Renal pelvis (tissue), 4 donors: ENCODE measurements around the gene CTNNBL1. TPM values are rescaled to one million over a fixed set of nuclear protein-coding genes. Genes with fewer than 3 reads are reported as not detected.
A peak's percentile ranks its signal among the peaks of the same experiment; 100 is the strongest.

Source experiments
- DNase-seq: peaks from one replicate; pipeline ENCODE4 v3.0.0-alpha.2; 2013
- polyA plus RNA-seq, 3 donors: library from polyadenylated mRNA; unstranded; fragments of 120-200 nt; gene quantifications; one replicate each; pipeline ENCODE4 v1.2.1, GENCODE V29; 2013; ENCODE audit not compliant: insufficient read length in 3 of 3

The CTNNBL1 gene
- polyA plus RNA-seq, 3 donors = 47.0 to 60.0 (median 50.2) TPM

DNA sequence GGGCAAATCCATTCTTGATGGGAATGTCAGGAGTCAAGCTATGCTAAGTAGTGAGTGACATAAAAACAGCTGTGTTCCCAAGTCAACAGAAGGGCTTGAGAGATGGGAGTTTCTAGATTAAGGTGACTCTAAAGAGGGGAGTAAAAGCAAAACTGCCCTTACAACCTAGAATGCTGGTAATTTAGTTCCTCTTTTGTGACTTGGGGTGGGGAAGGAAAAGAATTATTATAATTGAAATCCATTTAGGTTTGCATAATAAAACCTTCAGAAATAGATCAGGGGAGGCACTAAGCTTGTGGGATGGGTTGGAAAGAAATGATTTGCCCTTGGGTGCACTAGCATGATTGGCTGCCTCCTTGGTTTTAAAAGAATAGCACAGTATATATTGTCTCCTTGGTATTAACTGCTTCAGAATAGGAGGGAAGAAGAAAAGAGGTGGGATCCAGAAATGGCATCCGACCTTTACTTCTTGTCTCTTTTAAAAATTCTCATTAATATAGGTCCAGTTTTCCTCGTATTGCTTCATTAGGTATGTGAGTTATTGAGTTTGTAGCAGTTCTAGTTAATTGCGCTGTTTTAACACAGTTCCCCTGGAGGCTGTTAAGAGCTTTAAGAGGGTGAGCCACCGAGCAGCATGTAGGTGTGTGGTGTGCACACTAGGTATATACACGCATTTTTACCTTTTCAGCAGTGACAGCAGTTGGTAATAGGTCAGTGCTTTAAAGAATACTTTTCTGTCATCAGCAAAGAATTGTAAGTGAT is 113.8 kb downstream of the CTNNBL1 start:
- DNase-seq = no peak

GRCh38 chr20:37808233-37809070 is 114.6 kb downstream of the CTNNBL1 start:
- DNase-seq = no peak

- no peak for DNase-seq
Measured at GRCh38 chr20:37810027-37810426, 116.2 kb downstream of the CTNNBL1 start.

DNA sequence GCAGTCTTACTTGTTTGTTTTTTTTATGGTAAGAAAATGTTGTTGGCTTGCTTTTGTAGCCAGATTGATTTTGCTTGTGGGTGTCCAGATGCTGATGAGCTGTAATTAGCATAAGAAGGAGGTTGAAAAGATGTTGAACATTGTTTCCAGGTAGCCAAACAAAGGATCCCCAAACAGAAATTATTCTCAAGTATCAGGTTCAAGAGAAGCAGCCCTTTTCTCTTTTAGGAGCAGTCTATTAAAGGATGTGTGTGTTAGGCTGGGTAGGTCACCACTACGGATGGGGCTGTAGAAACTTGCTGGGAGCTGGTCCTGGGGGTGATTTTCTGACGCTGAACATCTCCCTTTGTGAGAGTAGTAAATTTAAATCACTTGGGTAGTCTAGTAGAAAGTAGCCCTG is 122.2 kb downstream of the CTNNBL1 start:
- no peak for DNase-seq

DNA sequence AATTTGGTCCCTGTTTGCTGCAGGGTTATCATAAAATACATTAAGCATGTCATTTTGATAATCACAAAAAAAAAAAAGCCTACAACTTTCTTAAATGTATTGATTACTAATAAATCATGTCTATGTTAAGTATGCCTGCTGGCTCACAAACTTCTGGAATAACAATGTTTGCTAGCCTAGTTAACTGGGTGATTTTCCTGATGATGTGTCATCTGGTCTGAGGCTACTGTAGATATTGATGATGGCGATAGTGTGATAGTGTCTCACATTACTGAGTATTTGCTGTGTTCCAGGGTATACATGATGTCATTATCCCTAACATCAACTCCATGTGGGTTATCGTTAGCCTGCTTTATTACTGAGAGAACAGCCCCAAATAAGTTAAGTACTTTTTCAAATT is 122.9 kb downstream of the CTNNBL1 start:
- no peak for DNase-seq

GRCh38 chr20:37821696-37822095 is 127.9 kb downstream of the CTNNBL1 start:
- DNase-seq = no peak

DNA sequence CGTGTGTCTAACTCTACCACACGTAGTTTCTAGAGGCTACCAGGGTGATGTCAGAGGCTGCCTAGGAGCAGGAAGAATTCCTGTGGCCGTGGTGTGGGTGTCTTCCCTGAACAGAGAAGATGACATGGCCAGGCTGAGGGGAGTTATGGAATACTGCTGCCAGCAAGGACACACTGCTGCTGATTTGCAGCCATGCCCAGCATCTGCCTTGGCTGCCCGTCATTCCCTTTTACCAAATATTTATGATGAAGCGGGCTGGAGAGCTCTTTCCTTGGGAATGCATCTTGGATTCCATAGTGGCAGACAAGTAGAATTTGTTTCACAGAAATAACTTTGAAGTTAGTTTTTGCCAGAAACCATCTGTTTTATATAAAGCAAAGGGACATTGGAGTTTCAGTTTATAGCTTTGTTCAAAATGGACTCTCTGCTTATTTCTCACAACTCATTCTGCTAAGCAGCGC is 128.3 kb downstream of the CTNNBL1 start:
- peak; percentile 57 for DNase-seq

DNA sequence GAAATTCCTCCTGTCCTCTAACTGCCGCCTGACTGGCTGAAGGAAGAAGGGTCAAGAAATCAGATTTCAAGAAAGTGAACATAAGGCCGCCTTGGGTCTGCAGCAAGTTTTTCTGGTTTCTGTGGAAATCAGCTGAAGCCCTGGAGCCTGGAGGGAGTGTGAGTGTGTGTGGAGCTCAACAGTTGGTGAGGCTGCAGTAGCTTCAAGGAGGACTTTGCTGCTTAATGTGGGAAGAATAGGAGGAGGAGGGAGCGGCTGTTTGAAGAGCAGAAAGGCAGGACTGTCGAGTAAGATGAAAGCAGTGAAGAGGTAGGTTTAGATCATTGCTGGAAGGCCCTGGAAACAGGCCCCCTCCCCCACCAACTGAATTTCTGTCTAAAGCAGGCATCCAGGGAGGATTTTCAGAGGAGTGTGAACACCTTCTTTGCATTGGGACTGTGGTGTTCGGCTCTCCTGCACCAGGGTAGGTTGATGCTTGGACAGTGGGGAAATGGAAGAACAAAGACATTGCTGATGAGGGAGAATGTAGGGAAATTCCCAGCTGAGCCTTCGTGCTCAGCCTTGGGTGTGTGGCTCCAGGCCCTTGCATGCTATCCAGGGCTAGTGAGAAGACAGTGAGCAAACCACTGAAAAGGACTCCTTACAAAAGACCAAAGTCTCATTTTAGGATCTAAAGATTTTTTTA is 129.6 kb downstream of the CTNNBL1 start:
- DNase-seq = no peak

- no peak for DNase-seq
Measured at GRCh38 chr20:37827605-37828004, 133.8 kb downstream of the CTNNBL1 start.

DNA sequence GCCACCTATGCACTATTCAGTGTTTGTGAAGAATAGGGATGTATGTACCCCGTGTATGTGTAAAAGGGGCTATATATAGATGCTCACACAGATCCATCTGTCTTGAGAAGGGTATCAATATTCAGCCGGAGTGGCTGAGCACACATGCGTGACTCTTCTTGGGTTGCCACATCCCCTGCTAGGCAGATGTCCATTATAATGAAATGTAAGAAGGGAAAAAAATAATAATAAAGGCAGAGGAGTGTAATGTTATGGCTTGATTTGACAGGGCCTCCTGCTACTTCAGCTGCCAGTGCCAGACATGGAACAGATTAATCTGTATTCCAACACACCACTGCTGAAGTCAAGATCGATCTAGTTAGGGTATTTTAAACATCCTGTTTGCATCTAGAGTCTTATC is 134.9 kb downstream of the CTNNBL1 start:
- DNase-seq = no peak

- DNase-seq = no peak
Measured at GRCh38 chr20:37829128-37829527, 135.3 kb downstream of the CTNNBL1 start.

- no peak for DNase-seq
Measured at GRCh38 chr20:37833221-37833896, 139.5 kb downstream of the CTNNBL1 start.

DNA sequence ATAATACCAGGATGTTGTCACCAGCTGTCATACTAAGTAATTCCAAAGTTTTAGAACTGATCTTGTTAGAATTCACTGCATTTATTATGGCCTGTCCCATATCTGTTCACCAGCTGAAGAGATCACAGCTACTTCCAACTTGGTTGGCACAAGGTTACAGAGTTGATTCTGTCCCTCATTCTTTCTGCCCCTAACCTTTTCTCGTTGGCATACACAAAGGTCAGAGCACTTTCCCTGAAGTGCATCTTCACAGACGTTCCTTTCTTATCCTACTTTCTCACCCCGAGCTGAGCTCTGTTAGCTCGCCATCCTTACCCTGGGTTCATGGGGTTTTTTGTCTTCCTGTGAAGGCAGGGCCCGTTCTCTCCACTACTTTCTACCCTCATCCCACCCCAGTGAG is 143.1 kb downstream of the CTNNBL1 start:
- DNase-seq = no peak

DNA sequence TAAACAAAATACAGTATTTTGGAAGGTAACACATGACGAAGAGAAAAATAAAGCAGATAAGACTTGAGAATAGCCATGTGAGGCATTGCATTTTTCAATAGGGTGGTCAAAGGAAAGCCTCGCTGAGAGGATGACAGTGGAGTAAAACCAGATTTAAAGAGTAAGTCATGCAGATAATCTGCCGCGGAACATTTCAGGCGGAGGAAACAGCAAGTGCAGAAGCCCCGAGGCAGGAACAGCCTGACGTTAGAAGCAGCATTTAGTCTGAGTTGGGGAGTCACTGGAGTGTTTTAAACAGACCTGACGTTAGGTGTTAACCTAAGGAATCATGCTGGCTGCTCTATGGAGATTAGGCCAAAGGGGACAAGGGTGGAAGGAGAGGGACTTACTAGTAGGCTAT is 144.1 kb downstream of the CTNNBL1 start:
- no peak for DNase-seq

GRCh38 chr20:37838769-37839431 is 145.1 kb downstream of the CTNNBL1 start:
- DNase-seq = no peak

DNA sequence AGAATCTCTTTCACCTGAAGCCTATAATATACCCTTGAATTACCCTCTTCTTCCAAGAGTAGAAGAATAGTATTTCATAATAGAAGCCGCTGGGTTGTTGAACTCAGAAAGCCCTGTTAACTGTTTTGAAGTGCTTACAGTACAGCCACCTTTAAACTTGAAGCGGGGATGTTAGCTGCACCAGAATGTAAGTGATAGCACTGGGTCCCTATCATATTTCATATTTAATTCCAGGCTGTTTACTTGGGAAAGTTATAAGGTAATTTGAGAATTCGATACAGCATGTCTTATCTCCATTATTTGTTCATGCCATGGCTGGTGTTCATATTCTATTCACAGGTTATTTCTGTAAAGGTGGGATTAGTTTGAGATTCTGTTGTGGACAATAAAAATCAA is 145.6 kb downstream of the CTNNBL1 start:
- DNase-seq = no peak

- no peak for DNase-seq
Measured at GRCh38 chr20:37839955-37840354, 146.1 kb downstream of the CTNNBL1 start.

DNA sequence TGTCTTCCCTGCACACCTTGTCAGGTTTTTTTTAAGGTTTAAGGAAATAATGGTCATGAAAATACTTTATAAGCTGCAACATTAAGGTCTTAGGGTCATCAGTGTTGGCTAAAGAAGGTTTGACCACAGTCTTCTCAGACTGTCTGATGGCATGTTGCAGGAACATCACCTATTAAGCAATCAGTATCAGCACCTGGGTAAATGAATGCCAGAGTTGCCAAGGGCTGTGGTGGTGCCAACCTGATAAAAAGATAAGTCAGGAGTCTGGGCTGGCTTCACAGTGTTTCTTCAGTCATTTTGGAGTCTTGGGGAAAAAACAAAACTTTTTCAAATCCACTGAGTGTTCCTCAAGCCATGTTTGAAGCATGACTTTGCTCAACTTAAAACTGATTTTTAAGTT is 147.6 kb downstream of the CTNNBL1 start:
- no peak for DNase-seq

GRCh38 chr20:37841971-37842370 is 148.1 kb downstream of the CTNNBL1 start:
- no peak for DNase-seq

DNA sequence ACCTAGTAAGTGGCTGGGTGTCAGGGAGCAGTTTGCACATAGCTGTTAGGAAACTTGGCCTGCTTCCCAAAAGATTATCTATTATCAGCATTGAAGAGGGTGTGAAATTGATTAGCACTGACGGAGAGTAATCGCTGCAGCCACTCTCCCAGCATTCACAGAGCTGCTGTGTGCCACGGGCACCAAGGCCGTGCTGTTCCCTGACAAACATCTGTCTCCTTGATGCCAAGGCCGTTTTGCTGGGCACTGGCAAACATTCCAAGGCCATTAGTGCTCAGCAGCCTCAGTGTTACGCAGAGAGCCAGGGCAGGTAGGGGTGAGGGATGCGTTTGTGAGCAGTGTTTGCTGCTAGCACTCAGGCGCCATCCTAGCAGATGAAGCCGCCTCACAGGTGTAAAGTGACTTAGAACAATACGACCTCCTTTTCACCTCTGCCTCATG is 151.4 kb downstream of the CTNNBL1 start:
- no peak for DNase-seq

DNA sequence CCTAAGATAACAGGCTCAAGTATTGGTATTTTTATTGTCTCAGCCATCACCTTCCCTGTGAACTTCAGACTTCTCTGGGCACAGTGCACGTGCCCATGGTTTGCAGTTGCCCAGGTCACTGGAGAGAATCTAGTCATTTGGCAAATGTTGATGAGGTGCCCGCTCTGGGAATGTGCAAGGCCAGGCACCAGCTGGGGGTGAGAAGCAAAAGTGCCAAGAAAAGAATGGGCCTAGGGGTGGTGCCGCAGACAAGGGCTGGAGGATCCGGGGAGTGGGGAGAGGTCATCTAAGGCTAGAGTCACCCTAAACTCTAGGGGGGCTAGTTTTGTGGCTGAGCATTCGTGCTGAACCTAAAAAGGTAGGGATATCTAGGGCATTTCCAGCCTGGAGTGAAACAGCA is 152.0 kb downstream of the CTNNBL1 start:
- DNase-seq = no peak
